A673 (cell line): ENCODE measurements around the gene DNMBP. TPM values are rescaled to one million over a fixed set of nuclear protein-coding genes. Genes with fewer than 3 reads are reported as not detected.
"Not testable (repeated sequence)": the region's sequence is repeated elsewhere in the genome, so short reads cannot be mapped to it uniquely, and the experiment has no call there.

Experiments
- BruUV-seq: library from RNA; stranded (reverse); fragments of 400-500 nt; replicated peaks from 2 replicates; lab custom pipeline; 2021; lab: Mats Ljungman, UMichigan
- CTCF ChIA-PET: fragments of 300-600 bp; sonication (Branson Sonifier 250); formaldehyde crosslinking; loops from one replicate; lab custom pipeline; 2022; ENCODE audit warnings: antibody characterized with exemption; lab: Charles Lee
- POLR2A ChIA-PET: fragments of 300-600 bp; sonication (Branson Sonifier 250); formaldehyde crosslinking; loops from one replicate; lab custom pipeline; 2022; ENCODE audit warnings: antibody characterized with exemption; ENCODE audit not compliant: low non-redundant PET; lab: Charles Lee
- DNase-seq: peaks from one replicate; pipeline ENCODE4 v3.0.0-alpha.2; 2015; ENCODE audit warnings: low spot score
- H3K27ac ChIP-seq: fragments of 200-600 bp; sonication (generic); 2 replicates; pipeline ENCODE4 v1.5.1; 2016; ENCODE audit warnings: mixed run types, low read depth, mild to moderate bottlenecking, mixed read lengths, antibody characterized with exemption, low read length; ENCODE audit not compliant: poor library complexity, severe bottlenecking
- H3K27me3 ChIP-seq: fragments of 200-600 bp; sonication (generic); replicated peaks from 2 replicates; pipeline ENCODE4 v1.6.1; 2017; ENCODE audit warnings: mixed run types, low read depth, mild to moderate bottlenecking, mixed read lengths, antibody characterized with exemption, low read length; ENCODE audit not compliant: insufficient read depth, poor library complexity
- H3K36me3 ChIP-seq: fragments of 200-600 bp; sonication (generic); 2 replicates; pipeline ENCODE4 v1.6.1; 2016; ENCODE audit warnings: mixed run types, mild to moderate bottlenecking, mixed read lengths, antibody characterized with exemption, low read length; ENCODE audit not compliant: insufficient read depth, poor library complexity, severe bottlenecking
- H3K4me1 ChIP-seq: fragments of 200-600 bp; sonication (generic); 2 replicates; pipeline ENCODE4 v1.6.1; 2017; ENCODE audit warnings: mixed run types, mild to moderate bottlenecking, mixed read lengths, antibody characterized with exemption, low read length; ENCODE audit not compliant: insufficient read depth, poor library complexity, severe bottlenecking
- H3K4me3 ChIP-seq: fragments of 200-600 bp; sonication (generic); 2 replicates; pipeline ENCODE4 v1.5.1; 2016; ENCODE audit warnings: low read depth, mixed run types, mild to moderate bottlenecking, mixed read lengths, low read length; ENCODE audit not compliant: poor library complexity, severe bottlenecking
- H3K9me3 ChIP-seq: fragments of 200-600 bp; sonication (generic); 2 replicates; pipeline ENCODE4 v1.6.1; 2016; ENCODE audit warnings: mixed run types, low read depth, mild to moderate bottlenecking, mixed read lengths, antibody characterized with exemption, low read length; ENCODE audit not compliant: poor library complexity, severe bottlenecking
- EZH2 ChIP-seq: fragments of 200-600 bp; sonication (generic); IDR thresholded peaks from 2 replicates; pipeline ENCODE4 v1.6.1; 2017; ENCODE audit warnings: borderline replicate concordance, low read depth, mild to moderate bottlenecking, mixed read lengths, antibody characterized with exemption, low read length; ENCODE audit not compliant: poor library complexity, severe bottlenecking
- intact Hi-C: fragments of 100-400 bp; cut with micrococcal nuclease; formaldehyde crosslinking; loops from one replicate; pipeline ENCODE4 v1.10.0; 2022; ENCODE audit not compliant: unreplicated experiment
- total RNA-seq: library from RNA; stranded (reverse); gene quantifications from 2 replicates; pipeline ENCODE4 v1.2.3, GENCODE V29; 2021
- TF ChIP-seq, protein P1 (sequence below): fragments of 300-800, 200-600 bp; sonication (generic); conservative IDR thresholded peaks from 2 replicates; pipeline ENCODE4 v1.5.1; 2017; ENCODE audit warnings: low read depth, mild to moderate bottlenecking, antibody characterized with exemption, low read length, moderate library complexity, mixed read lengths

Gene DNMBP
- total RNA-seq, 1 experiment from 2014 or later: 28.0 TPM

DNA sequence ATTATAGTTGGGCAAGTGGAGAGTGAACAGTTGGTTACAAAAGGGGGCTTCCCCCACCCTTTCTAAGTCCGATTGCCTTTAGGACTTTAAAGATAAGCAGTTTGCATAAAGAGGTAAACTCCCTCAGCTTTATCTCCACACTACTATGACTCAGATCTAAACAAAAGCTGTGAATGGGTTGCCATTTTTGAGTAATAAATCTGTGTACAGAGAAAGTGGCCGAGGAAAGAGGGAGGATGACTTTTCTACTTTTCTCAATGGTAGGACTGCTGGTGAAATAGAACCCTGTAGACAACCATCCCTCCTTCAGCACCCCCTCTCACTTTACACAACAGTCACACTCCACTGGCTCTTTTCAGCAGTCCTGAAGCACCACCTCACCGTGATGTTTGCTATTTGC, 71.2 kb downstream of the DNMBP start:
- DNase-seq: no peak
- H3K9me3 ChIP-seq: no peaks in the 10 kb centered on the region
- H3K36me3 ChIP-seq: no peaks in the 10 kb centered on the region
- peaks cover 21% of the 10 kb centered on the region for H3K4me1 ChIP-seq
- TF ChIP-seq, protein P1, sequence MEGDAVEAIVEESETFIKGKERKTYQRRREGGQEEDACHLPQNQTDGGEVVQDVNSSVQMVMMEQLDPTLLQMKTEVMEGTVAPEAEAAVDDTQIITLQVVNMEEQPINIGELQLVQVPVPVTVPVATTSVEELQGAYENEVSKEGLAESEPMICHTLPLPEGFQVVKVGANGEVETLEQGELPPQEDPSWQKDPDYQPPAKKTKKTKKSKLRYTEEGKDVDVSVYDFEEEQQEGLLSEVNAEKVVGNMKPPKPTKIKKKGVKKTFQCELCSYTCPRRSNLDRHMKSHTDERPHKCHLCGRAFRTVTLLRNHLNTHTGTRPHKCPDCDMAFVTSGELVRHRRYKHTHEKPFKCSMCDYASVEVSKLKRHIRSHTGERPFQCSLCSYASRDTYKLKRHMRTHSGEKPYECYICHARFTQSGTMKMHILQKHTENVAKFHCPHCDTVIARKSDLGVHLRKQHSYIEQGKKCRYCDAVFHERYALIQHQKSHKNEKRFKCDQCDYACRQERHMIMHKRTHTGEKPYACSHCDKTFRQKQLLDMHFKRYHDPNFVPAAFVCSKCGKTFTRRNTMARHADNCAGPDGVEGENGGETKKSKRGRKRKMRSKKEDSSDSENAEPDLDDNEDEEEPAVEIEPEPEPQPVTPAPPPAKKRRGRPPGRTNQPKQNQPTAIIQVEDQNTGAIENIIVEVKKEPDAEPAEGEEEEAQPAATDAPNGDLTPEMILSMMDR: no peak
- no peak for TF ChIP-seq EZH2
- no TSS peak for BruUV-seq
- ChIA-PET POLR2A (interaction anchor here (0.6 kb wide), 1 partner anchor 15 kb away, joined by 3 read pairs; no protein-coding TSS in a partner anchor), CTCF (no interaction called here)
- H3K27me3 ChIP-seq: no peaks in the 10 kb centered on the region
- H3K4me3 ChIP-seq: no peak overlapping the region
- no peak overlapping the region for H3K27ac ChIP-seq
- intact Hi-C loops: no loop called here

DNA sequence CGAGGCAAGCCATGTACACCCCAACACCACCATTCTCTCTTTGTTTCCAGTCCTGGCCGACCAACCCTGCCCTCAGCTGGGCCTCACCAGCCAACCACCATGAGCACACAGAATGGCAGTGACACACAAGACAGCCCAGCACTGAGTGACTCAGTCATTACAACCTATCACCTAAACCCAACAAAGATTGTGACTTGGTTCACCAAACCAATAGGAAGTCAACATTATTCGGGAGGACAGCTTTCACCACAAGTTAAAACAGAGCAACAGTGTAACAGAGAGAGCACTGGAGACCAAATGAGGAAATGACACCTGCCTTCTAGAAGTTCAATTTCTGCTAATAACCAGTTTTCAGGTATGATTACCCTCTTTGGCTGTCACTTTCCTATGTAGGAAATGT, 72.1 kb downstream of the DNMBP start:
- Histone ChIP-seq H3K36me3 (no peaks in the 10 kb centered on the region), H3K4me3 (no peak overlapping the region), H3K27ac (no peak overlapping the region), H3K4me1 (peaks cover 24% of the 10 kb centered on the region), H3K9me3 (no peaks in the 10 kb centered on the region), H3K27me3 (no peaks in the 10 kb centered on the region)
- no peak for DNase-seq
- intact Hi-C loops: no loop called here
- TF ChIP-seq EZH2: no peak
- TF ChIP-seq, protein P1: no peak
- BruUV-seq: no TSS peak
- ChIA-PET CTCF (no interaction called here), POLR2A (no interaction called here)

DNA sequence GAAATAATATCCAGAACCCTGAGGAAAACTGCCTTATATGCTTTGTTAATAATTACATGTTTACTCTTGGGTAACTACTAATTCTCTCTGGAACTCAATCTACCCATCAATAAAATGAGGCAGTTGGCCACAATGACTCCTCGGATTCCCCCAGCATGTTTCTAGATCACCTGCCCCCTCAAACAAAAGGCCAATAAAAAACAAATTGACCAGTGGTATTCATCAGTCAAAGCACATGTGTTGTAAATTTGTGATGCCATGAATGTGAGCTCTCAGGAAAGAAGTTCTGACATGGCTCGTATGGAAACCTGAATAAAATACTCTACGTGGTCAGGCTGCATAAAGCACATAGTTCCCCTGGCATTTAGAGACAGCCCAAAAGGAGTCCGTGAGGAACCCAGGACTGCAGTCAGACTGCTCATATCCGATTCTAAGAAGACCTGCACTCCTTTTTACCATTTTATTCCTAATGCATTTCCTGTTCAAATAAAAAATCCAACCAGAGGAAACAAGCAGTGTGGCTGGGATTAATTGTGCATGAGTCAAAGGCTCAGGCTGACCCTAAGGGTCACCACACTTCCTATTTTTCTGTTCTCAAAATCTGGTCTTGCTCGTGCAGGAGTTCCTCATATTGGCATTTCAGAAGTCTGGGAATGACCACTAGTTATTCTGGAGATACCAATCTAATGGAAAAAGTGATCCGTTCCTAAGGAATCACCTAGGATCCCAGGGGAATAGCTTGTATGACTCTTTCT, 77.4 kb downstream of the DNMBP start:
- POLR2A ChIA-PET, H3K27me3 ChIP-seq, H3K4me3 ChIP-seq, BruUV-seq, intact Hi-C loops, H3K36me3 ChIP-seq, DNase-seq, H3K9me3 ChIP-seq, CTCF ChIA-PET: not testable (repeated sequence)
- Histone ChIP-seq H3K4me1 (peaks cover 24% of the 10 kb centered on the region), H3K27ac (peak overlapping the region; percentile 56)
